Measurements from ENCODE around the gene KCNQ4.

Gene KCNQ4

DNA sequence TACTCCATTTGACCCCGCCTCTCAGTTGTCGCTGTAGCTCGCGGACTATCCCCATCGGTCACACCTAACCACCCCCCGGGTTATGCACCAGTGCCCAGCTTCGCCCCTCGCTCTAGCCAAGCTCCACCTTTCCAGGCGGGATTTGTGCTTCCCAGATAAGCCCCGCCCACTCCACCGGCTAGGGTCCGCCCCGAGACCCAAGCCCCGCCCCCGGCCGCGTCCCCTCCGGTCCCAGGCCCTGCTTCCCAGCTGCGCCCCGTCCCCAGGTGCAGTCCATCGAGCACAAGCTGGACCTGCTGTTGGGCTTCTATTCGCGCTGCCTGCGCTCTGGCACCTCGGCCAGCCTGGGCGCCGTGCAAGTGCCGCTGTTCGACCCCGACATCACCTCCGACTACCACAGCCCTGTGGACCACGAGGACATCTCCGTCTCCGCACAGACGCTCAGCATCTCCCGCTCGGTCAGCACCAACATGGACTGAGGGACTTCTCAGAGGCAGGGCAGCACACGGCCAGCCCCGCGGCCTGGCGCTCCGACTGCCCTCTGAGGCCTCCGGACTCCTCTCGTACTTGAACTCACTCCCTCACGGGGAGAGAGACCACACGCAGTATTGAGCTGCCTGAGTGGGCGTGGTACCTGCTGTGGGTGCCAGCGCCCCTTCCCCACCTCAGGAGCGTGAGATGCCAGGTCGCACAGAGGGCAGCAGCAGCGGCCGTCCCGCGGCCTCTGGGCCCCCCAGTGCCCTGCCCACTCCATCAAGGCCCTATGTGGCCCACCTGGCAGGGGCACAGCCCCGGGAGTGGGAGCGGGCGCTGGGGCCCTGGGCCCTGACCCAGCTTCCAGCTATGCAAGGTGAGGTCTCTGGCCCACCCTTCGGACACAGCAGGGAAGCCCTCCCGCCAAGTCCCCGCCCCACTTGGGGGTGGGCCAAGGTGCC is 54.7 kb downstream of the KCNQ4 start:
- no peak overlapping the region for H3K4me3 ChIP-seq (ENCODE audit: low read length)
- no peak for TF ChIP-seq ZNF274 (IDR thresholded peaks at IDR 0.05; ENCODE audit: low read depth, low read length)

DNA sequence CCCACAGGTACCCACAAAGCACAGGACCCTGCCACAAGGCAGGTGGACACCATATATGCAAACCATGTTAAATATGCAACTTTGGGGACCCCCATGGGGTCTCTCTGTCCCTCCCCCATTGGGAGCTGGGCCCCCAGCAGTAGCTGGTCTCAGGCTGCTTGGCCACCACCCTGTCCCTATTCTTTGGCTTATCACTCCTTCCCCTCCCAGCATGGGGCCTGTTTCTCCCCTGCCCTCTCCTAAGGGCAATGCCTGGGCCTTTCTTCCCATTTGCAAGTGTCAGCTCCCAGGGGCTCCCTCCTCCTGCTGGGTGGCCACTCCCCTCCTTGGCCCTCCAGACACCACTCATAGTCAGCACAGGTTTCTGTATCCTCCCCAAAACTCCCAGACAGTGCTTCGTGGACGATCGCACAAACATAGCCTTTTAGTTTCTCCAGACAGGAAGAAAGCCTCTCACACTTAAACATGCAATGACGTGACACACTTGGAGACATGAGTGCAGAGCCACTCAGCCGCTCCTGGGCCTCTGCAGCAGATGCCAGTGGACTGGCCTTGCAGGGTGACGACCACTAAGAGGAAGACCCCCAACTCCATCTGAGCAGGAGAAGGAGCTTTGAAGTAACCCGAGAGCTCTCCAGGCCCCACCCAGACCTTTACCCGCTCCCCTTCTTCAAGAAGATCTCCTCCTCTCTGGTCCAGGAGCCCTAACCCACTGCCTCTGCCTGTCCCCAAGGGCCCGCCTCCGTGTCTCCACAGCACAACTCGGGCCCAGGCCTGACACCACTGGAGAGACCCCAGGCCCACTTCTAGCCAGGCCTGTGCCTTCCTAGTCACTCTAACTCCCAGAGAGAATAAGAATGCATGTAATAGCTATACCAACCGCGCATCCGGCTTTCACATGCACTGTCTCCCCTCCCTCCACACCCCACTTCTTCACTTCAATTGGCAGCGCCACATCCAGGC is 55.7 kb downstream of the KCNQ4 start:
- TF ChIP-seq ZNF274 (IDR thresholded peaks at IDR 0.05; ENCODE audit: low read depth, low read length), result no peak
- no peak overlapping the region; the same call in 1 of the 2 replicates for H3K4me3 ChIP-seq (ENCODE audit: low read length)

DNA sequence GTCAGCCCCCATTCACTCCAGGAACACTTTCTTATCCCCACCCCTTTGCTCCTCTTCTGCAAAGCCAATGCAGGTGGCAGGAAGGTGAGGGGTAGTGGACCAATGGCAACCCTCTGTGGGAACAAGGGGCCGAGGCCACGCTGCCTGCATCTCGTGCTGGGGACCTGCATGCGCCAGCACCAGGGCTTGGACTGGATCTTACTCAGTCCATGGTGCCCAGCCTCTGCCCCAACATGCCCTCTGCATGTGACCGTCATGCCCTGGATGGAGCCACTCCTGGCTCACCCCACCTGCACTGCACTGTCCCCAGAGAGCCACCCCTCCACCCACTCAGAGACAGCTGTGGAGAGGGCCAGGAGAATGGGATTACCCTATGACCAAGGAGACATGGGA is 56.4 kb downstream of the KCNQ4 start:
- TF ChIP-seq ZNF274 (IDR thresholded peaks at IDR 0.05; ENCODE audit: low read depth, low read length), result no peak
- H3K4me3 ChIP-seq (ENCODE audit: low read length), result no peak overlapping the region; the same call in 1 of the 2 replicates

DNA sequence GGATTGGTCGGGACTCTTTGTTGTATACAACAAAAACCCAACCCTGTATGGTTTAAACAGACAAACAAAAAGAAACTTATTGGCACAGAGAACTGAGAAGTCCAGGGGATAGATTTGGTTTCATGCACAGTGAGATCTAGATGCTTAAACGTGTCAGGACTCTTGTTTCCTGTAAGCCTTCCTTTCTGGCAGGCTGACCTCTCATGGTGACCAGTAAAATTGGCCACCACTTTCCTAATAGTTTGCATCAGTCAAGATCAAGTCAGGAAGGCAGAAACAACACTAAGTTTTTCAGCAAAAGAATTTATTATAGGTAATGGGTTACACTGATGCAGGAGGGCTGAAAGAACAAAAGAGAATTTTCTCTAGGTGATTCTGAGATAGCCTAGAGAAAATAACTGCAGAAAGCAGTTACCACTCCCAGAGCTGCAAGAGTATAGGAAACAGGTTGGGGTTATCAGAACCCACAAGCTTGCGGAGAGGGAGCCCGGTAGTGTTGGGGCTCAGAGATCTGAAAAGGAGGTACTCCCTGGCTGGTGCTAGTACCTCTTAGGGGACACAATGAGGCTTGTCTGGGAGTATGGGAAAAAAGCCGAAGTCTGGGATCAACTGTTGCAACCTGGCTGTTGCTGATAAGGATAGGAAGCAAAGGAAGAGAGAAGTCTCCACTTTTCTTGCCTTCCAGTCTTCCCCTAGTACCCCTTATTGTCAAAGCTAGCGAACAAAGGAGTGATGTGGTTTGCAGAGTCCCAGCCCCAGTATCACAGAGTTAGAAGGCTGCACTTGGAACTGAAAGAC is 57.1 kb downstream of the KCNQ4 start:
- H3K4me3 ChIP-seq (ENCODE audit: low read length), result no peak overlapping the region
- TF ChIP-seq ZNF274 (IDR thresholded peaks at IDR 0.05; ENCODE audit: low read depth, low read length), result no peak

DNA sequence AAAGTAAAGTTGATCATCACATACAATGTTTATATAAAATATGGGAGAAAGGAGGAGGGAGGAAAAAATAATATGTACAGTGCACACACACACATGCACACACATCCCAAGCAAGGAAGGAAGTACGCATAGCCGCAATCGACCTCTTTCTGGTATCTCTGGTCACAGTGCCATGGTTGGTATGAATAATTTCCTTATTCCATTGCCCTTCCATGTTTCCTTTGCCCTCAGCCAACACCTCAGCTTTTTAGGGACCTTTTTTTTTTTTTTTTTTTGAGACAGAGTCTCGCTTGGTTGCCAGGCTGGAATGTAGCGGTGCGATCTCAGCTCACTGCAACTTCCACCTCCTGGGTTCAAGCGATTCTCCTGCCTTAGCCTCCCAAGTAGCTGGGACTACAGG is 58.0 kb downstream of the KCNQ4 start:
- no peak overlapping the region for H3K4me3 ChIP-seq (ENCODE audit: low read length)
- TF ChIP-seq ZNF274 (IDR thresholded peaks at IDR 0.05; ENCODE audit: low read depth, low read length), result no peak

DNA sequence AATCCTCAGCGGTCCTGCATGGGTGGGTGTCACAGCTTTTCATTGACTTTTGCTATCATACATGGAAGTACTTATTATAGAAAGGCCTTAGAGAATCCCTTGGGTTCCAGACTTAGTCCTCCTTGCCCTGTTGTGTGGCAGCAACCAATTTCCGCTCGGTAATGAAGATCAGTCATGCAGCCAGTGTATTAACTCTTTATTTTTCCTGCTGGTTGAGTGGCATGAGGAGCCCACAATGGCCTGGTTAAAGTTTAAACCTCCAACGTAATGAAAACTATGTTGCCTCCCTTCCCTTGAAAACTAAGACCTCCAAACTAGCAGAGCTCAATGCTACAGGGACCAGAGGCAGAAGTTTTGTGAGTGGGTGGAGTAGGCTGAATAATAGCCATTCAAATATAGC is 58.6 kb downstream of the KCNQ4 start:
- no peak for TF ChIP-seq ZNF274 (IDR thresholded peaks at IDR 0.05; ENCODE audit: low read depth, low read length)
- no peak overlapping the region for H3K4me3 ChIP-seq (ENCODE audit: low read length)

DNA sequence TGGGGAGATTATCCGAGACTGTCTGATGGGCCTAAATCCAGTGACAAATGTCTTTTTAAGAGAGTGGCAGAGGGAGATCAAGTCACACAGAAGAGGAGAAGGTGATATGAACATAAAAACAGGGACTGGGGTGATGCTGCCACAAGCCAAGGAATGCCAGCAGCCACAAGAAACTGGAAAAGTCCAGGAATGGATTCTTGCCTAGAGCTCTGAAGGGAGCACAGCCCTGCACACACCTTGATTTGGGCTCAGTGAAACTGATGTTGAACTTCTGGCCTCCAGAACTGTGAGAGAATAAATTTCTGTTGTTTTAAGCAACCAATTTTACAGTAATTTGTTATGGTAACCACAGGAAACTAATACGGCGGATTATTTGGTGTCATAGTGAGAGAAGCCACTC is 59.1 kb downstream of the KCNQ4 start:
- TF ChIP-seq ZNF274 (IDR thresholded peaks at IDR 0.05; ENCODE audit: low read depth, low read length), result no peak
- no peak overlapping the region for H3K4me3 ChIP-seq (ENCODE audit: low read length)

DNA sequence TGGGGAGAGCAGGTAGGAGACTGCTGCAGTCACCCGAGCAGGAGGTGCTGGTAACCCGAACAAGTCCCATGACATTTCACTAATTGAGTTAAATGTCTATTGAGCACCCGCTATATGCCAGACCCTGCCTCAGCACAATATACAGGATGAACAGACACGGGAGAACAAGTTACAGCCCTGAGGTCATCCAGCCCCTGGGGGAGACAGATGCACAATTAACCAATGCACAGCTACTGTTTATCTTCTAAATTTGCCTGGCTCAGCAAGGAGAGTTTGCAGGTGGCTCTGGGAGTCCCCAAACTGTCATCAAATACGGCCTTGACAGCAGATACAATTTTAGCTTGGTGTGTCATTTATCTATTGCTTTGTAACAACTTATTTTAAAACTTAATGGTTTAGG is 60.5 kb downstream of the KCNQ4 start:
- TF ChIP-seq ZNF274 (IDR thresholded peaks at IDR 0.05; ENCODE audit: low read depth, low read length), result no peak
- no peak overlapping the region for H3K4me3 ChIP-seq (ENCODE audit: low read length)

DNA sequence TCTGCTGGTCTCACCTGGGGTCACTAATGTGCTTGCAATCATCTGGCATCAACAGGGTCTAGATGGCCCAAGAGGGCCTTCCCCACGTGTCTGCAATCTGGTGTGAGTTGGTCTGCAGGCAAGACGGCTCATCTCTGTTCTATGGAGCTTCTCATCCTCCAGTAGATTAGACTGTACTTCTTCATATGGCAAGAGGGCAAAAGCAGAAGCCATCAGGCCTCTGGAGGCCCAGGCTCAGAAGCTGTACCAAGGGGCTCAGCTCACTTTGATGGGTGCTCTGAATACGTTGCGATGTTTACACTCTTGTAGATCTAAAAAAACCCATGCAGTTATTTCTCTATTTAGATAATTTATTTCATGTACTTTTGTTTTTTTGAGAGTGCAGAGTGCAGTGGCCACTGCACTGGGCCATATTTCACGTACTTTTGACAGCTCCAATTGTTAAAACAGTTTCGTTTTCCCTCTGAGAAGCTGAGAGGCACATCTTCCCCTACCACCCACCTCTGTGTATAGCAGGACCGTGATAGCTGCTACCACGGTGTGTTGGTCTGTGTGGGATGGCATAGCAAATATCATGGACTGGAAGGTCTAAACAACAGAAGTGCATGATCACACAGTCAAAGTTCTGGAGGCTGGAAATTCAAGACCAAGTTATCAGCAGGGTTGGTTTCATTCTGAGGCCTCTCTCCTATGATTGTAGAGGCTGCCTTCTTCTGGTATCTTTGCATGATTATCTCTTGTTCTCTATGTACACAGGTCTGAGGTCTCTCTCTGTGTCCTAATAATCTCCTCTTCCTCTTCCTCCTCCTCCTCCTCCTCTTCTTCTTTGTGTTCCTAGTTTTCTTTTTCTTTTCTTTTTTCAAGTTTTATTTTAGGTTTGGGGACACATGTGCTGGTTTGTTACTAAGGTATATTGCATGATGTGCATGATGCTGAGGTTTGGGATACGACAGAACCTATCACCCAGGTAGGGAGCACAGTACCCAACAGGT is 61.6 kb downstream of the KCNQ4 start:
- TF ChIP-seq ZNF274 (IDR thresholded peaks at IDR 0.05; ENCODE audit: low read depth, low read length), result no peak

DNA sequence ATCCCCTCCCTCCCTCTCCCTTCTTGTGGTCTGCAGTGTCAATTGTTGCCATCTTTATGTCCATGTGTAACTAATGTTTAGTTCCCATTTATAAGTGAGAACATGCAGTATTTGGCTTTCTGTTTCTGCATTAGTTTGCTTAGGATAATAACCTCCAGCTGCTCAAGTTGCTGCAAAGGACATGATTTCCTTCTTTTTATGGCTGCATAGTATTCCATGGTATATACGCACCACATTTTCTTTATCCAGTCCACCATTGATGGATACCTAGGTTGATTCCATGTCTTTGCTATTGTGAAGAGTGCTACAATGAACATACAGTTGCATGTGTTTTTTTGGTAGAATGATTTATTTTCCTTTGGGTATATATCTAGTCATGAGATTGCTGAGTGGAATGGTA is 62.3 kb downstream of the KCNQ4 start:
- no peak for TF ChIP-seq ZNF274 (IDR thresholded peaks at IDR 0.05; ENCODE audit: low read depth, low read length)
- no peak overlapping the region for H3K4me3 ChIP-seq (ENCODE audit: low read length)

More for the DNA sequence above, 61.6 kb downstream of the KCNQ4 start:
- H3K4me3 ChIP-seq (ENCODE audit: low read length), result no peak overlapping the region; the same call in 1 of the 2 replicates

DNA sequence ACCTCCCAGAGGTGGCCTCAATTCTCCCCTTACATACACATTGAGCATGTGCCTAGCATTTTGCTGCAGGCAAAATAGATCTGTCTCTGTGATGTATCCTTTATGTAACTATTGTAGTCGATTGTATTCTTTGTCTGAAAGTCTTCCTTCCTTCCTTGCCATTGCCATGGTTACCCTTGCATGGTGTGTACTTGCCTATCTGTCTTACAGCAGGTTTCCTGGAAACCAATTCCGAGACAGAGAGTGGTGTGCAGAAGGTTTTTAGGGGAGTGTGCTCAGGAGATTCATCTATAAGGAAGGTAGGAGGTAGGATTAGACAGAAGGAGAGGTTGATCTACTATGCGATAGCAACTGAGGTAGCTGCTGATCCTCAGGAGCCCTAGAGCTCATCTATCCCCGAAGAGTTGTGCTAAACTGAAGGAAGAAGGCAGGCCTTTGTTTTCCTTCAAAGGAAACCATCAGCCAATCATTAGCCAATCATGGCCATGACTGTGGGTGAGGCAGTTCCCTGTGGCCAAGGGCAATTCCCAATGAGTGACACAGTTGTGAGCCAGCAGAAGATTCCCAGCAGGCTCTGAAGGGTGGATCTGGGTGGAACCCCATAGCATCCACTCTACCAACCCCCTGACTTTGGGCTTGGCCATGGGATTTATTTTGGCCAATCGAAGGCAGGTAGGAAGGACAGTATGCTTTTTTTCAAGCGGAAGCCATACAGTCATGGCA is 63.6 kb downstream of the KCNQ4 start:
- no peak overlapping the region for H3K4me3 ChIP-seq (ENCODE audit: low read length)
- no peak for TF ChIP-seq ZNF274 (IDR thresholded peaks at IDR 0.05; ENCODE audit: low read depth, low read length)

DNA sequence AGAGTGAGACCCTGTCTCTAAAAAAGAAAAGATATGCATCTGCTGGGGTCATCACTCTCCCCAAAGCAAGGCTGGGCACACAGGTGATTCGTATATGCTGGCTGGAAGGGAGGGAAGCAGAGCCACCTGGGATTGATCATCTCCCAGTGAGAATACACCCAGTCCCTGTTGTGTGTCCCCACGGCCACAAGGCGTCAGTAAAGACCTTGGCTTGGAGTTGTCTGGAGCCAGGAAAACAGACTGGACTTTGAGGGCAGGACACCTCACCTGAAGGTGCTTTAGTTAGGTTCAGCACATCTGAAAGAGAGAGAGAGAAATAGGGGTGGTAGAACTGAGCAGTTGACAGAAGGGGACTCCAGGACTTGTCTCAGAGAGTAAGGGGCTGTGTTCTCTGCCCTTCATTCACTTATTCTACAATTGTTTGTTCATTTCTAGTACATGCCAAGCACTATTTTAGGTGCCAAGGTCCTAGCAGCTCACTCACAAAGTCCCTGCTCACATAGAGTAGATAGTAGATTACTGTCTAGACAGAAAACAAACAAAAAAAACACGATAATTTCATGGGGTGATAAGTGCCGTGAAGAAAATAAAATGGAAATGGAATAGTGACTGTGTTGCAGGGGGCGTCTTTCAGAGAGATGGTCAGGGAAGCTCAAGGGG is 65.1 kb downstream of the KCNQ4 start:
- no peak for TF ChIP-seq ZNF274 (IDR thresholded peaks at IDR 0.05; ENCODE audit: low read depth, low read length)
- H3K4me3 ChIP-seq (ENCODE audit: low read length), result no peak overlapping the region

All from GM08714 (cell line).